ENCODE results near the gene SART3. TPM values are rescaled to one million over a fixed set of nuclear protein-coding genes. Genes with fewer than 3 reads are reported as not detected.

The SART3 gene
- total and polyA plus RNA-seq, 2 of the 4 experiments (the other 2 are of a cell fraction): 22.6 to 37.8 TPM

- Histone ChIP-seq H3K18ac (ENCODE audit: low read depth, low read length) (no peak overlapping the region), H3K9me3 (ENCODE audit: control insufficient read depth, insufficient read depth, low read length) (no peaks in the 10 kb centered on the region), H3K27ac (ENCODE audit: insufficient read depth, low read length) (no peak overlapping the region), H2BK15ac (ENCODE audit: low read depth, low read length) (no peak overlapping the region), H3K4ac (ENCODE audit: low read depth, low read length) (no peak overlapping the region), H3K79me1 (ENCODE audit: low read depth in 1 of 2, low read length in 2 of 2) (no peaks in the 10 kb centered on the region), H2AK5ac (ENCODE audit: low read depth, low read length) (no peak overlapping the region), H4K20me1 (ENCODE audit: insufficient read depth, low read length) (no peaks in the 10 kb centered on the region), H2AFZ (replicated peaks; ENCODE audit: low read length, poor library complexity) (no peak overlapping the region), H3K4me2 (ENCODE audit: low read depth, low read length) (no peak overlapping the region), H3K27me3 (ENCODE audit: control insufficient read depth, insufficient read depth, low read length) (no peaks in the 10 kb centered on the region), H3K4me1 (ENCODE audit: control insufficient read depth, insufficient read depth, low read length) (no peaks in the 10 kb centered on the region), H4K5ac (ENCODE audit: low read depth, low read length) (no peak overlapping the region), H4K8ac (ENCODE audit: low read depth in 2 of 2, low read length in 2 of 2) (no peak overlapping the region), H3K36me3 (ENCODE audit: control insufficient read depth, insufficient read depth, low read length) (no peaks in the 10 kb centered on the region), H3K4me3 (ENCODE audit: insufficient read depth, low read depth, low read length) (no peak overlapping the region), H4K91ac (ENCODE audit: insufficient read depth, low read depth, low read length) (no peak overlapping the region), H2BK120ac (ENCODE audit: low read depth, low read length) (no peak overlapping the region), H2BK5ac (ENCODE audit: low read depth, low read length, poor library complexity, severe bottlenecking) (no peak overlapping the region), H2AK9ac (replicated peaks; ENCODE audit: low read depth, low read length, poor library complexity) (no peak overlapping the region), H3K14ac (replicated peaks; ENCODE audit: low read depth, low read length) (no peak overlapping the region), H2BK20ac (ENCODE audit: low read depth, low read length) (no peak overlapping the region), H3K56ac (ENCODE audit: extremely low read depth, insufficient read depth, low read length) (no peak overlapping the region), H3K9me1 (ENCODE audit: insufficient read depth, low read length) (no peaks in the 10 kb centered on the region), H3K9ac (ENCODE audit: low read depth, low read length) (no peak overlapping the region), H3K23ac (ENCODE audit: low read depth, low read length) (no peak overlapping the region)
- WGBS, 2 experiments (ENCODE audit: extremely low coverage in 2 of 2, insufficient read length in 1 of 2): no CpG with 5 or more reads among the region's 11 CpGs
- intact Hi-C loops (cut with micrococcal nuclease) (no loop called here), dilution Hi-C loops (cut with HindIII; ENCODE audit: low sequenced_read_pairs, unreplicated experiment) (no loop called here), in situ Hi-C loops (cut with MboI; ENCODE audit: low sequenced_read_pairs) (no loop called here)
- ATAC-seq (ENCODE audit: low read depth) (no peak), DNase-seq (no peak)
- TF ChIP-seq RFX5 (IDR thresholded peaks at IDR 0.05; ENCODE audit: low read depth, low read length) (no peak), FOS (IDR thresholded peaks at IDR 0.05; ENCODE audit: low read depth, low read length) (no peak), NFE2L2 (IDR thresholded peaks at IDR 0.05; ENCODE audit: low read depth, low read length) (no peak), RAD21 (IDR thresholded peaks at IDR 0.05; ENCODE audit: low read length) (no peak), RCOR1 (IDR thresholded peaks at IDR 0.05; ENCODE audit: insufficient replicate concordance, low read length) (no peak), POLR2A (IDR thresholded peaks at IDR 0.05; ENCODE audit: low read depth, low read length) (no peak), MXI1 (IDR thresholded peaks at IDR 0.05; ENCODE audit: borderline replicate concordance, low read depth, low read length) (no peak), SMC3 (IDR thresholded peaks at IDR 0.05; ENCODE audit: low read depth, low read length) (no peak), BHLHE40 (IDR thresholded peaks at IDR 0.05; ENCODE audit: low read depth, low read length) (no peak), CTCF (conservative IDR thresholded peaks at IDR 0.05; ENCODE audit: low read depth, low read length) (no peak), MAFK (IDR thresholded peaks at IDR 0.05; ENCODE audit: low read depth, low read length) (no peak), CEBPB (IDR thresholded peaks at IDR 0.05; ENCODE audit: low read depth, low read length) (no peak), MAZ (IDR thresholded peaks at IDR 0.05; ENCODE audit: borderline replicate concordance, low read depth, low read length) (no peak), ELK1 (IDR thresholded peaks at IDR 0.05; ENCODE audit: borderline replicate concordance, low read depth, low read length) (no peak), CHD1 (IDR thresholded peaks at IDR 0.05; ENCODE audit: low read depth, low read length) (no peak)
- TF ChIP-seq, protein P1, sequence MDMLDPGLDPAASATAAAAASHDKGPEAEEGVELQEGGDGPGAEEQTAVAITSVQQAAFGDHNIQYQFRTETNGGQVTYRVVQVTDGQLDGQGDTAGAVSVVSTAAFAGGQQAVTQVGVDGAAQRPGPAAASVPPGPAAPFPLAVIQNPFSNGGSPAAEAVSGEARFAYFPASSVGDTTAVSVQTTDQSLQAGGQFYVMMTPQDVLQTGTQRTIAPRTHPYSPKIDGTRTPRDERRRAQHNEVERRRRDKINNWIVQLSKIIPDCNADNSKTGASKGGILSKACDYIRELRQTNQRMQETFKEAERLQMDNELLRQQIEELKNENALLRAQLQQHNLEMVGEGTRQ (IDR thresholded peaks at IDR 0.05; ENCODE audit: low read depth, low read length): no peak
- ChIA-PET CTCF (interaction anchor here (0.7 kb wide), 1 partner anchor 29 kb away, joined by 4 read pairs; no protein-coding TSS in a partner anchor), POLR2A (ENCODE audit: unreplicated experiment) (no interaction called here)
- no TSS peak for BruUV-seq (replicated peaks)
These were observed 83.7 kb downstream of the SART3 start for GRCh38 chr12:108477055-108477880.

Data from IMR-90 (cell line).